GM23248 (cell line): ENCODE measurements around the gene PLVAP.

Source experiments
- EZH2 ChIP-seq: fragments of 200-600 bp; sonication (generic); IDR thresholded peaks from 2 replicates; pipeline ENCODE4 v1.6.1; 2018; ENCODE audit warnings: antibody characterized with exemption, mild to moderate bottlenecking; ENCODE audit not compliant: insufficient read depth, poor library complexity, severe bottlenecking
- EZH2phosphoT487 ChIP-seq: fragments of 200-600 bp; sonication (generic); IDR thresholded peaks from 2 replicates; pipeline ENCODE4 v1.6.1; 2018; ENCODE audit warnings: antibody characterized with exemption, moderate library complexity, mild to moderate bottlenecking, low read depth; ENCODE audit not compliant: insufficient read depth

DNA sequence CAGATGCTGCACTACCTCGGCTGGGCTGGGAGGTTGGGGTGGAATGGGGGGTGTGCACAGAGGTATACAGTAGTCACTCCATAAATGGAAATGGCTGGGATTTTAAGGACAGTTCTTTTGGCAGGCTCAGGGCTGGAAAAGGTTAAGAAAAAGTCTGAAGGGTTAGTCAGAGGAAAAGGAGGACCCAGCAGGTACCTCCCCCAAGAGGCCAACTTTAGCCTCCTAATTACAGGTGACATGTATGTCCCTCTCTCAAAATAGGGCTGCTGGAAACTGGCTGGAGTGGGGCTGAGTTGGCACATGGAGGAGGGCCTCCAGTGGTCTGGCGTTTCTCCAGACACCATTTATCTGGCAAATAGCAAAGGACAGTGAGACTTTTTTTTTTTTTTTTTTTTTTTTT lies 15.9 kb upstream of the PLVAP start:
- TF ChIP-seq EZH2phosphoT487 = no peak
- TF ChIP-seq EZH2 = no peak
